Progenitor cell of endocrine pancreas (in vitro differentiated cells): ENCODE data around the gene CEP290. TPM values are rescaled to one million over a fixed set of nuclear protein-coding genes. Genes with fewer than 3 reads are reported as not detected.
"Not testable (repeated sequence)": the region's sequence is repeated elsewhere in the genome, so short reads cannot be mapped to it uniquely, and the experiment has no call there.

Source experiments
- DNase-seq: peaks from one replicate; pipeline ENCODE4 v3.0.0; 2021; ENCODE audit warnings: low spot score; ENCODE audit not compliant: unreplicated experiment
- H3K27ac Mint-ChIP-seq: 2 replicates; pipeline ENCODE4 v1.8.0; 2021; ENCODE audit warnings: mild to moderate bottlenecking, moderate library complexity, mixed read lengths
- H3K27me3 Mint-ChIP-seq: 2 replicates; pipeline ENCODE4 v1.8.0; 2021; ENCODE audit warnings: mixed read lengths
- H3K36me3 Mint-ChIP-seq: 2 replicates; pipeline ENCODE4 v1.8.0; 2022; ENCODE audit warnings: mixed read lengths; ENCODE audit not compliant: insufficient read depth
- H3K4me1 Mint-ChIP-seq: 2 replicates; pipeline ENCODE4 v1.8.0; 2021; ENCODE audit warnings: low read depth, mixed read lengths
- H3K4me3 Mint-ChIP-seq: 2 replicates; pipeline ENCODE4 v1.8.0; 2021; ENCODE audit warnings: low read depth, mild to moderate bottlenecking, moderate library complexity, mixed read lengths
- H3K9me3 Mint-ChIP-seq: 2 replicates; pipeline ENCODE4 v1.8.0; 2021; ENCODE audit warnings: low read depth, mixed read lengths
- total RNA-seq: library from RNA; stranded (reverse); gene quantifications from 2 replicates; pipeline ENCODE4 v1.2.1, GENCODE V29; 2021
- TF ChIP-seq, protein P1 (sequence below): fragments of 200-600 bp; sonication (generic); IDR thresholded peaks from one replicate; pipeline ENCODE4 v1.5.0; 2021; ENCODE audit warnings: antibody characterized with exemption, mild to moderate bottlenecking; ENCODE audit not compliant: unreplicated experiment

Gene CEP290
- total RNA-seq, 1 donor from 2014 or later = 29.7 TPM

DNA sequence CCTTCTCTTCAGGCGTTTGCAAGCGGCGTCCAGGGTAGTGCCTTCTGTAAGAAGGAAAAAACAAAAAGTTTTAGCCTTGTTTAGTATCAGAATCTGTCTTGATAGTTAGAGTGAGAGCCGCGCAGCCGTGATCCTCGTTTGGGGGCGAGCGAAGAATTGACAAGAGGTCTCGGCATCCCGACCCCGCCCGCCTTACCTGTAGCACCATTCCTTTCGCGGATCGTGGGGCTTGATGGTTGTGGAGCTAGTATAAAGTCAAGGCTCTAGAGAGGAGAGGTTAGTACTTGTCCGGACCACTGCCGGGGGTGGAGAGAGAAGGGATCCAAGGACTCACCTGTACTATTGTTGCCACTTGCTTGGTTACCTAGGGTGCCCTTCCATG, 713 bp upstream of the CEP290 start:
- peak; percentile 13 for DNase-seq

DNA sequence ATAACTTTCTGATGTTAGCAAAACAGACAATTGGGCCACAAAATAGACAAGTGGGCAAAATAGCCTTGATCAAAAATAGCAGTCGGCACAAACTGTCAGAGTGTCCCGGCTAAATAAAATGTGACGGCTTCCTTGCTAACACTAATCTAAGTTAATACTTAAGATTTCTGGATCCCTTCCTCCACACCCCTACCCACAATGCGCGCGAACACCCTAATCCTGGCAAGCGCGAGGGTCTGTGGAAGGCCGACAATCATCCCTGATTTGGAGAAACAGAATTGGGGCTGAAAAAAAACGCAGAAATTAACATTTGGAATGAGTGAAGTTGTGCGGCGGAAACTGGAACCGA, 489 bp downstream of the CEP290 start:
- TF ChIP-seq, protein P1, sequence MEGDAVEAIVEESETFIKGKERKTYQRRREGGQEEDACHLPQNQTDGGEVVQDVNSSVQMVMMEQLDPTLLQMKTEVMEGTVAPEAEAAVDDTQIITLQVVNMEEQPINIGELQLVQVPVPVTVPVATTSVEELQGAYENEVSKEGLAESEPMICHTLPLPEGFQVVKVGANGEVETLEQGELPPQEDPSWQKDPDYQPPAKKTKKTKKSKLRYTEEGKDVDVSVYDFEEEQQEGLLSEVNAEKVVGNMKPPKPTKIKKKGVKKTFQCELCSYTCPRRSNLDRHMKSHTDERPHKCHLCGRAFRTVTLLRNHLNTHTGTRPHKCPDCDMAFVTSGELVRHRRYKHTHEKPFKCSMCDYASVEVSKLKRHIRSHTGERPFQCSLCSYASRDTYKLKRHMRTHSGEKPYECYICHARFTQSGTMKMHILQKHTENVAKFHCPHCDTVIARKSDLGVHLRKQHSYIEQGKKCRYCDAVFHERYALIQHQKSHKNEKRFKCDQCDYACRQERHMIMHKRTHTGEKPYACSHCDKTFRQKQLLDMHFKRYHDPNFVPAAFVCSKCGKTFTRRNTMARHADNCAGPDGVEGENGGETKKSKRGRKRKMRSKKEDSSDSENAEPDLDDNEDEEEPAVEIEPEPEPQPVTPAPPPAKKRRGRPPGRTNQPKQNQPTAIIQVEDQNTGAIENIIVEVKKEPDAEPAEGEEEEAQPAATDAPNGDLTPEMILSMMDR = no peak
- H3K4me3 Mint-ChIP-seq = peak overlapping the region; percentile 93

More for the DNA sequence above, 713 bp upstream of the CEP290 start:
- no peaks in the 10 kb centered on the region for H3K27me3 Mint-ChIP-seq
- peak overlapping the region; percentile 93 for H3K4me3 Mint-ChIP-seq
- TF ChIP-seq, protein P1 = no peak
- H3K27ac Mint-ChIP-seq = peak overlapping the region; percentile 91
- H3K4me1 Mint-ChIP-seq = peaks cover 28% of the 10 kb centered on the region
- H3K36me3 Mint-ChIP-seq = peaks cover 4% of the 10 kb centered on the region
- no peaks in the 10 kb centered on the region for H3K9me3 Mint-ChIP-seq

DNA sequence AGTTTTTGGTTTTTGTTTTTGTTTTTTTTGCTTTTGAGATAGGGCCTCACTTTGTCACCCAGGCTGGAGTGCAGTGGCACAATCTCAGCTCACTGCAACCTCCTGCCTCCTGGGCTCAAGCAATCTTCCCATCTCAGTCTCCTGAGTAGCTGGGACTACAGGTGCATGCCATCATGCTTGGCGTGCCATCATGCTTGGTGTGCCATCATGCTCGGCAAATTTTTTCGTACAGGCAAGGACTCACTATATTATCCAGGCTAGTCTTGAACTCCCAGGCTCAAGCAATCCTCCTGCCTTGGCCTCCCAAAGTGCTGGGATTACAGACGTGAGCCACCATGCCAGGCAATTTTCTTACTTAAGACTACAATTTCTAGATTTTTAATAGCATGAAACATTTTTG, 2.2 kb downstream of the CEP290 start:
- DNase-seq, H3K4me3 Mint-ChIP-seq, H3K9me3 Mint-ChIP-seq, H3K27me3 Mint-ChIP-seq, H3K27ac Mint-ChIP-seq, H3K36me3 Mint-ChIP-seq: not testable (repeated sequence)
- H3K4me1 Mint-ChIP-seq = peaks cover 14% of the 10 kb centered on the region

More for the DNA sequence above, 489 bp downstream of the CEP290 start:
- DNase-seq = no peak
- Mint-ChIP-seq H3K36me3 (peaks cover 6% of the 10 kb centered on the region), H3K4me1 (peaks cover 28% of the 10 kb centered on the region), H3K27ac (peak overlapping the region; percentile 91), H3K9me3 (no peaks in the 10 kb centered on the region), H3K27me3 (no peaks in the 10 kb centered on the region)

DNA sequence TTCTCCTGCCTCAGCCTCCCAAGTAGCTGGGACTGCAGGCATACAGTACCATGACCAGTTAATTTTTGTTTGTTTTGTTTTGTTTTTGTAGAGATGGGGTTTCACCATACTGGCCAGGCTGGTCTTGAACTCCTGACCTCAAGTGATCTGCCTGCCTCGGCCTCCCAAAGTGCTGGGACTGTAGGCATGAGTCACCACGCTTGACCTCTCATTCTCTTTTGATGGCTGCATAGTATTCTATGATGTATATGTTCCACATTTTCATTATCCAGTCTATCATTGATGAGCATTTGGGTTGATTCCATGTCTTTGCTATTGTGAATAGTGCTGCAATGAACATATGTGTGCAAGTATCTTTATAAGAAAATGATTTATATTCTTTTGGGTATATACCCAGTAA, 8.7 kb downstream of the CEP290 start:
- not testable (repeated sequence) for DNase-seq, H3K27ac Mint-ChIP-seq, H3K27me3 Mint-ChIP-seq, H3K4me1 Mint-ChIP-seq, H3K4me3 Mint-ChIP-seq, H3K9me3 Mint-ChIP-seq
- H3K36me3 Mint-ChIP-seq = peaks cover 16% of the 10 kb centered on the region

DNA sequence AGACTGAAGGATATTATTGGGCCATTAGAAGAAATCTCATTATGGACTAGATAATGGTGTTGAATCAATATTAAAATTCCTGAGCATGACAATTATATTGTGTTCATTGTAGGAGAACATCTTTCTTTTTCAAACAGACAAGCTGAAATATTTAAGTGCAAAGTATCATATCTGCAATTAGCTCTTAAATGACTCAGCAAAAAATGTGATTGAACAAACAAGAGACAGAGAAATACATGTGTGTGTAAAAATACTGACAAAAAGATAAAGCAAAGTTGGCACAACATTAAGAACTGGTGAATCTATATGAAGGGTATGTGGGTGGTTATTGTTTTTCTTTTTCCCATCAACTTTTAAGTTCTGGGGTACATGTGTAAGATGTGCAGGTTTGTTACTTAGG, 9.5 kb downstream of the CEP290 start:
- peaks cover 9% of the 10 kb centered on the region for H3K36me3 Mint-ChIP-seq
- no peak overlapping the region for H3K27ac Mint-ChIP-seq

DNA sequence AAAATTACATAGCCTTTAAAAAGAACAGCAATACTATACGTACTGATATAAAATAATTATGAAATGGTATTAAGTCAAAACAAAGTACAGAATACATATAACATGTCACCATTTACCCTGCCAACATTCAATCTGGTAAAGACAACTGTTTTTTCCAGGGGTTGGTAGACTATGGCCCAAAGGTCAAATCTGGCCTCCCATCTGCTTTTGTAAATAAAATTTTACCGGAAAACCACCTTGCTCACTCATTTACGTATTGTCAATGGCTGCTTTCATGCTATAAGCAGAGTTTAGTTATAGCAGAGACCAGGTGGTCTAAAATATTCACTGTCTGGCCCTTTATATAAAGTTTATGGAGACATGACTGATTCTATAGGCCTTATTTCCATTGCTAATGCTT, 14.0 kb downstream of the CEP290 start:
- Mint-ChIP-seq H3K4me3 (no peak overlapping the region), H3K9me3 (no peaks in the 10 kb centered on the region), H3K27ac (no peak overlapping the region), H3K4me1 (no peaks in the 10 kb centered on the region), H3K36me3 (peaks cover 3% of the 10 kb centered on the region), H3K27me3 (no peaks in the 10 kb centered on the region)
- no peak for DNase-seq
- TF ChIP-seq, protein P1 = no peak

More for the DNA sequence above, 9.5 kb downstream of the CEP290 start:
- Mint-ChIP-seq H3K4me3 (no peak overlapping the region), H3K4me1 (no peaks in the 10 kb centered on the region), H3K27me3 (no peaks in the 10 kb centered on the region), H3K9me3 (no peaks in the 10 kb centered on the region)
- no peak for DNase-seq
- TF ChIP-seq, protein P1 = no peak
